IMR-90 (cell line): Measurements from ENCODE around the gene VEZT. TPM values are rescaled to one million over a fixed set of nuclear protein-coding genes. Genes with fewer than 3 reads are reported as not detected.

Experiments used
- ATAC-seq: fragments of 200-7000 bp; cut with Tn5 transposase; 2 replicates; pipeline ENCODE4 v1.9.1; 2020; ENCODE audit warnings: low read depth, mild to moderate bottlenecking, moderate library complexity
- BruUV-seq: library from RNA; stranded (reverse); fragments of 400-500 nt; replicated peaks from 2 replicates; lab custom pipeline; 2021; lab: Mats Ljungman, UMichigan
- CTCF ChIA-PET: fragments of 300-600 bp; formaldehyde crosslinking; extraction: SDS; loops from one replicate; lab custom pipeline; 2021; ENCODE audit warnings: antibody characterized with exemption; lab: Yijun Ruan, JAX
- POLR2A ChIA-PET: fragments of 300-600 bp; sonication (Branson Sonifier 250); formaldehyde crosslinking; loops from one replicate; lab custom pipeline; 2022; ENCODE audit warnings: antibody characterized with exemption; ENCODE audit not compliant: unreplicated experiment; lab: Charles Lee
- DNase-seq: peaks from one replicate; pipeline ENCODE4 v3.0.0; 2013
- H2AFZ ChIP-seq: replicated peaks from 2 replicates; pipeline ENCODE3; 2013; ENCODE audit warnings: low read length, mild to moderate bottlenecking; ENCODE audit not compliant: poor library complexity
- H2AK5ac ChIP-seq: 2 replicates; pipeline ENCODE4 v1.6.1; 2013; ENCODE audit warnings: low read depth, low read length, inconsistent platforms
- H2AK9ac ChIP-seq: replicated peaks from 2 replicates; pipeline ENCODE3; 2013; ENCODE audit warnings: mild to moderate bottlenecking, low read depth, low read length, moderate library complexity; ENCODE audit not compliant: poor library complexity
- H2BK120ac ChIP-seq: 2 replicates; pipeline ENCODE4 v1.6.1; 2013; ENCODE audit warnings: low read depth, low read length, inconsistent platforms
- H2BK15ac ChIP-seq: 3 replicates; pipeline ENCODE4 v1.6.1; 2013; ENCODE audit warnings: low read depth, low read length, inconsistent platforms
- H2BK20ac ChIP-seq: 2 replicates; pipeline ENCODE4 v1.6.1; 2013; ENCODE audit warnings: low read depth, mild to moderate bottlenecking, inconsistent platforms, low read length, moderate library complexity
- H2BK5ac ChIP-seq: 2 replicates; pipeline ENCODE4 v1.6.1; 2013; ENCODE audit warnings: mild to moderate bottlenecking, low read depth, low read length, inconsistent platforms; ENCODE audit not compliant: poor library complexity, severe bottlenecking
- H3K14ac ChIP-seq: replicated peaks from 2 replicates; pipeline ENCODE4 v1.6.1; 2013; ENCODE audit warnings: low read depth, low read length, inconsistent platforms
- H3K18ac ChIP-seq: 2 replicates; pipeline ENCODE4 v1.6.1; 2013; ENCODE audit warnings: low read depth, low read length, control low read depth
- H3K23ac ChIP-seq: 2 replicates; pipeline ENCODE4 v1.6.1; 2013; ENCODE audit warnings: low read depth, low read length, inconsistent platforms
- H3K27ac ChIP-seq: 2 replicates; pipeline ENCODE4 v1.5.1; 2013; ENCODE audit warnings: mild to moderate bottlenecking, control low read depth, low read length; ENCODE audit not compliant: insufficient read depth
- H3K27me3 ChIP-seq: 2 replicates; pipeline ENCODE4 v1.6.1; 2013; ENCODE audit warnings: low read length; ENCODE audit not compliant: control insufficient read depth, insufficient read depth
- H3K36me3 ChIP-seq: 2 replicates; pipeline ENCODE4 v1.6.1; 2013; ENCODE audit warnings: low read length, mixed read lengths; ENCODE audit not compliant: control insufficient read depth, insufficient read depth
- H3K4ac ChIP-seq: 2 replicates; pipeline ENCODE4 v1.6.1; 2013; ENCODE audit warnings: low read depth, low read length, inconsistent platforms
- H3K4me1 ChIP-seq: 2 replicates; pipeline ENCODE4 v1.6.1; 2013; ENCODE audit warnings: low read length, mixed read lengths; ENCODE audit not compliant: control insufficient read depth, insufficient read depth
- H3K4me2 ChIP-seq: 2 replicates; pipeline ENCODE4 v1.6.1; 2013; ENCODE audit warnings: low read depth, mild to moderate bottlenecking, control low read depth, low read length, moderate library complexity
- H3K4me3 ChIP-seq: 2 replicates; pipeline ENCODE4 v1.5.1; 2013; ENCODE audit warnings: low read depth, mild to moderate bottlenecking, control low read depth, low read length, moderate library complexity; ENCODE audit not compliant: insufficient read depth
- H3K56ac ChIP-seq: 2 replicates; pipeline ENCODE4 v1.6.1; 2013; ENCODE audit warnings: low read length, inconsistent platforms; ENCODE audit not compliant: insufficient read depth; ENCODE audit errors: extremely low read depth
- H3K79me1 ChIP-seq, 2 experiments: 2 replicates each; pipeline ENCODE4 v1.6.1; 2013; ENCODE audit warnings: low read length in 2 of 2, inconsistent platforms in 1 of 2, low read depth in 1 of 2
- H3K9ac ChIP-seq: 2 replicates; pipeline ENCODE4 v1.6.1; 2013; ENCODE audit warnings: low read depth, low read length, control low read depth
- H3K9me1 ChIP-seq: 2 replicates; pipeline ENCODE4 v1.6.1; 2013; ENCODE audit warnings: low read length, inconsistent platforms; ENCODE audit not compliant: insufficient read depth
- H3K9me3 ChIP-seq: 2 replicates; pipeline ENCODE4 v1.6.1; 2013; ENCODE audit warnings: low read length; ENCODE audit not compliant: control insufficient read depth, insufficient read depth
- H4K20me1 ChIP-seq: 2 replicates; pipeline ENCODE4 v1.6.1; 2013; ENCODE audit warnings: low read length, inconsistent platforms; ENCODE audit not compliant: insufficient read depth
- H4K5ac ChIP-seq: 2 replicates; pipeline ENCODE4 v1.6.1; 2013; ENCODE audit warnings: mild to moderate bottlenecking, low read depth, low read length, control low read depth
- H4K8ac ChIP-seq, 2 experiments: 2 replicates each; pipeline ENCODE4 v1.6.1; 2013; ENCODE audit warnings: low read depth in 2 of 2, low read length in 2 of 2, control low read depth in 1 of 2, inconsistent platforms in 1 of 2
- H4K91ac ChIP-seq: 2 replicates; pipeline ENCODE4 v1.6.1; 2013; ENCODE audit warnings: low read depth, low read length, inconsistent platforms; ENCODE audit not compliant: insufficient read depth
- BHLHE40 ChIP-seq: fragments of 150-350 bp; IDR thresholded peaks from 2 replicates; pipeline ENCODE4 v1.6.1; 2016; ENCODE audit warnings: mild to moderate bottlenecking, low read depth, low read length
- CEBPB ChIP-seq: IDR thresholded peaks from 2 replicates; pipeline ENCODE4 v1.6.1; 2012; ENCODE audit warnings: low read depth, low read length, improper control_type of control experiment
- MAFK ChIP-seq: IDR thresholded peaks from 2 replicates; pipeline ENCODE4 v1.6.1; 2012; ENCODE audit warnings: low read depth, low read length, improper control_type of control experiment
- MAZ ChIP-seq: IDR thresholded peaks from 2 replicates; pipeline ENCODE4 v1.6.1; 2012; ENCODE audit warnings: low read depth, mild to moderate bottlenecking, low read length, improper control_type of control experiment, moderate library complexity, borderline replicate concordance
- MXI1 ChIP-seq: IDR thresholded peaks from 2 replicates; pipeline ENCODE4 v1.6.1; 2012; ENCODE audit warnings: low read depth, mild to moderate bottlenecking, low read length, moderate library complexity, borderline replicate concordance
- NFE2L2 ChIP-seq: fragments of 150-350 bp; IDR thresholded peaks from 2 replicates; pipeline ENCODE4 v1.6.1; 2016; ENCODE audit warnings: low read depth, mild to moderate bottlenecking, low read length
- POLR2A ChIP-seq: IDR thresholded peaks from 2 replicates; pipeline ENCODE4 v1.6.1; 2012; ENCODE audit warnings: mild to moderate bottlenecking, low read depth, low read length
- SMC3 ChIP-seq: fragments of 150-350 bp; IDR thresholded peaks from 2 replicates; pipeline ENCODE4 v1.6.1; 2016; ENCODE audit warnings: low read depth, mild to moderate bottlenecking, antibody characterized with exemption, low read length, moderate library complexity
- dilution Hi-C: fragments of 300-500 bp; cut with HindIII; formaldehyde crosslinking; loops from one replicate; pipeline ENCODE4 v1.14.3; 2018; ENCODE audit warnings: low sequenced_read_pairs; ENCODE audit not compliant: unreplicated experiment
- in situ Hi-C: fragments of 300-500 bp; cut with MboI; formaldehyde crosslinking; loops from 3 replicates; pipeline ENCODE4 v1.14.3; 2019; ENCODE audit warnings: low sequenced_read_pairs, inconsistent platforms, mixed read lengths
- intact Hi-C: fragments of 100-400 bp; cut with micrococcal nuclease; formaldehyde crosslinking; loops from 2 replicates; pipeline ENCODE4 v1.10.0; 2022
- polyA plus RNA-seq, 3 experiments: library from polyadenylated mRNA; depleted of rRNA; stranded (reverse); fragments of >200 nt; gene quantifications; 2 replicates each; pipeline ENCODE4 v1.2.3, GENCODE V29; 2012; ENCODE audit warnings: low replicate concordance in 1 of 3
- total RNA-seq: library from RNA; depleted of rRNA; stranded (reverse); fragments of >200 nt; gene quantifications from 2 replicates; pipeline ENCODE4 v1.2.3, GENCODE V29; 2012
- TF ChIP-seq, protein P1 (sequence below): fragments of 150-350 bp; IDR thresholded peaks from 2 replicates; pipeline ENCODE4 v1.6.1; 2016; ENCODE audit warnings: low read depth, mild to moderate bottlenecking, low read length, moderate library complexity, borderline replicate concordance
- TF ChIP-seq, protein P2 (sequence below): fragments of 150-350 bp; IDR thresholded peaks from 2 replicates; pipeline ENCODE4 v1.6.1; 2017; ENCODE audit warnings: mild to moderate bottlenecking, antibody characterized with exemption, low read length, low read depth

The VEZT gene
- total and polyA plus RNA-seq, 2 of the 4 experiments (the other 2 are of a cell fraction): 54.5 to 90.2 TPM

DNA sequence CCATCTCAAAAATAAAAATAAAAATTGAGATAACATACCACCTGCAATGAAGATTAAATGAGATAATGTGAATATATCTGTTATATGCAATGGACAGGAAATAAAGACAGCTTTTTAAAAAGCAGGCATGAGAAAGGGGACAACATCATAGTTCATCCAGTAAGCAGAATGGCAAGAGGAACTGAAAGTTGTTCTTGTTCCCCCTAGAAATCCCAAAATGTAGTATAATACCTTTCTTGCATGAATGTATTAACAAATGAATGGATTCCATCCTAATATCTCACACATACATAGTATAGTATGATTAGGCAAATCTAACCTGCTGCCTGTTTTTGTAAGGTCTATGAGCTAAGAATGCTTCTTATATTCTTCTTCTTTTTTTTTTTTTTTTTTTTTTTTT is 31.8 kb upstream of the VEZT start:
- H3K14ac ChIP-seq: no peak overlapping the region
- no peak overlapping the region for H3K23ac ChIP-seq
- no peak overlapping the region for H4K5ac ChIP-seq
- H2AK5ac ChIP-seq: no peak overlapping the region
- no peak overlapping the region for H2BK20ac ChIP-seq
- in situ Hi-C loops: no loop called here
- no peak overlapping the region for H3K18ac ChIP-seq
- no peak overlapping the region for H3K4me2 ChIP-seq
- H3K9me1 ChIP-seq: peaks cover 9% of the 10 kb centered on the region
- no peaks in the 10 kb centered on the region for H3K27me3 ChIP-seq
- no peak overlapping the region for H2BK5ac ChIP-seq
- H3K36me3 ChIP-seq: no peaks in the 10 kb centered on the region
- H3K79me1 ChIP-seq: peaks cover 0 to 8% of the 10 kb centered on the region in 2 experiments; a peak in 1 of 4 replicates
- H3K4me3 ChIP-seq: no peak overlapping the region
- H3K56ac ChIP-seq: no peak overlapping the region
- no peaks in the 10 kb centered on the region for H4K20me1 ChIP-seq
- no peak overlapping the region for H4K91ac ChIP-seq
- CTCF ChIA-PET: no interaction called here
- no TSS peak for BruUV-seq
- ATAC-seq (no peak), DNase-seq (no peak)
- H4K8ac ChIP-seq: no peak overlapping the region
- H3K4me1 ChIP-seq: peaks cover 2% of the 10 kb centered on the region; the same call in 1 of the 2 replicates
- dilution Hi-C loops: no loop called here
- H3K4ac ChIP-seq: no peak overlapping the region
- no peak overlapping the region for H2AK9ac ChIP-seq
- H3K9ac ChIP-seq: no peak overlapping the region
- POLR2A ChIA-PET: no interaction called here
- no peak overlapping the region for H2BK120ac ChIP-seq
- H2AFZ ChIP-seq: no peak overlapping the region
- no peaks in the 10 kb centered on the region for H3K9me3 ChIP-seq
- intact Hi-C loops: no loop called here
- H3K27ac ChIP-seq: no peak overlapping the region
- TF ChIP-seq MAFK (no peak), BHLHE40 (no peak), SMC3 (no peak), MAZ (no peak), NFE2L2 (no peak), POLR2A (no peak), CEBPB (no peak), MXI1 (no peak)
- TF ChIP-seq, protein P1, sequence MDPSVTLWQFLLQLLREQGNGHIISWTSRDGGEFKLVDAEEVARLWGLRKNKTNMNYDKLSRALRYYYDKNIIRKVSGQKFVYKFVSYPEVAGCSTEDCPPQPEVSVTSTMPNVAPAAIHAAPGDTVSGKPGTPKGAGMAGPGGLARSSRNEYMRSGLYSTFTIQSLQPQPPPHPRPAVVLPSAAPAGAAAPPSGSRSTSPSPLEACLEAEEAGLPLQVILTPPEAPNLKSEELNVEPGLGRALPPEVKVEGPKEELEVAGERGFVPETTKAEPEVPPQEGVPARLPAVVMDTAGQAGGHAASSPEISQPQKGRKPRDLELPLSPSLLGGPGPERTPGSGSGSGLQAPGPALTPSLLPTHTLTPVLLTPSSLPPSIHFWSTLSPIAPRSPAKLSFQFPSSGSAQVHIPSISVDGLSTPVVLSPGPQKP: no peak
- TF ChIP-seq, protein P2, sequence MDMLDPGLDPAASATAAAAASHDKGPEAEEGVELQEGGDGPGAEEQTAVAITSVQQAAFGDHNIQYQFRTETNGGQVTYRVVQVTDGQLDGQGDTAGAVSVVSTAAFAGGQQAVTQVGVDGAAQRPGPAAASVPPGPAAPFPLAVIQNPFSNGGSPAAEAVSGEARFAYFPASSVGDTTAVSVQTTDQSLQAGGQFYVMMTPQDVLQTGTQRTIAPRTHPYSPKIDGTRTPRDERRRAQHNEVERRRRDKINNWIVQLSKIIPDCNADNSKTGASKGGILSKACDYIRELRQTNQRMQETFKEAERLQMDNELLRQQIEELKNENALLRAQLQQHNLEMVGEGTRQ: no peak
- no peak overlapping the region for H2BK15ac ChIP-seq
